Activated CD4-positive, CD25-positive, alpha-beta regulatory T cell treated with anti-CD3 and anti-CD28 coated beads, Interleukin-2, amount 50 U/mL, for 24 hours (primary cell): Measurements from ENCODE around the gene CASP6.

Source experiments
- ATAC-seq, 2 donors: fragments of 150-1000 bp; cut with Tn5 transposase; one replicate each; pipeline ENCODE4 v1.10.0; 2021; ENCODE audit warnings: mild to moderate bottlenecking in 1 of 2, moderate library complexity in 1 of 2

Gene CASP6

GRCh38 chr4:109702950-109703663 lies at the start of gene CASP6:
Gene CASP6, minus strand, starts transcription at chr4:109703445. Its CDS starts 50 bp downstream, at chr4:109703395.
- ATAC-seq = peak; percentile 79 to 82

GRCh38 chr4:109752525-109752924 lies 49.3 kb upstream of the CASP6 start:
- ATAC-seq = no peak

GRCh38 chr4:109751852-109752251 lies 48.6 kb upstream of the CASP6 start:
- ATAC-seq = no peak

- ATAC-seq = no peak
Measured at GRCh38 chr4:109750652-109751244, 47.5 kb upstream of the CASP6 start.

- ATAC-seq = no peak
Measured at GRCh38 chr4:109749388-109750082, 46.3 kb upstream of the CASP6 start.

- ATAC-seq = no peak
Measured at GRCh38 chr4:109748114-109748513, 44.9 kb upstream of the CASP6 start.

GRCh38 chr4:109746728-109747127 lies 43.5 kb upstream of the CASP6 start:
- no peak for ATAC-seq

GRCh38 chr4:109745830-109746229 lies 42.6 kb upstream of the CASP6 start:
- ATAC-seq = no peak

GRCh38 chr4:109739547-109739946 lies 36.3 kb upstream of the CASP6 start:
- ATAC-seq = no peak

GRCh38 chr4:109738104-109738872 lies 35.0 kb upstream of the CASP6 start:
- ATAC-seq = no peak

- ATAC-seq = no peak
Measured at GRCh38 chr4:109735566-109736365, 32.5 kb upstream of the CASP6 start.

GRCh38 chr4:109733728-109734127 lies 30.5 kb upstream of the CASP6 start:
- ATAC-seq = no peak

- no peak for ATAC-seq
Measured at GRCh38 chr4:109730619-109731545, 27.6 kb upstream of the CASP6 start.

GRCh38 chr4:109729718-109730618 lies 26.7 kb upstream of the CASP6 start, which contains the start of gene PLA2G12A:
Gene PLA2G12A, minus strand, starts transcription at chr4:109730070. Its CDS starts 261 bp downstream, at chr4:109729809.
- peak; percentile 84 to 85 for ATAC-seq

- ATAC-seq = peak in 1 of 2 donors; percentile 25
Measured at GRCh38 chr4:109729117-109729717, 26.0 kb upstream of the CASP6 start.

- no peak for ATAC-seq
Measured at GRCh38 chr4:109728385-109728784, 25.1 kb upstream of the CASP6 start.

GRCh38 chr4:109723110-109723509 lies 19.9 kb upstream of the CASP6 start:
- no peak for ATAC-seq

- no peak for ATAC-seq
Measured at GRCh38 chr4:109722357-109722756, 19.1 kb upstream of the CASP6 start.

GRCh38 chr4:109721033-109721432 lies 17.8 kb upstream of the CASP6 start:
- ATAC-seq = no peak
